ENCODE results near the gene BCL2.

GRCh38 chr18:63073481-63073880, 246.1 kb downstream of the BCL2 start:
- TF ChIP-seq CTCF (IDR thresholded peaks at IDR 0.05) (no peak), POLR2A (IDR thresholded peaks at IDR 0.05) (no peak)

Data from prostate gland (tissue), 2 donors.